HUES64 (cell line): ENCODE data around the gene HPCAL4.

Source experiments
- H3K27ac ChIP-seq: 2 replicates; pipeline ENCODE4 v1.7.0; 2013; ENCODE audit warnings: low read depth, low read length, inconsistent platforms
- H3K27me3 ChIP-seq: 2 replicates; pipeline ENCODE4 v1.6.1; 2013; ENCODE audit warnings: mild to moderate bottlenecking, low read length; ENCODE audit not compliant: insufficient read depth
- H3K36me3 ChIP-seq: 2 replicates; pipeline ENCODE4 v1.6.1; 2013; ENCODE audit warnings: mild to moderate bottlenecking, low read length; ENCODE audit not compliant: insufficient read depth
- H3K4me1 ChIP-seq: 2 replicates; pipeline ENCODE4 v1.6.1; 2013; ENCODE audit warnings: mild to moderate bottlenecking, low read length, moderate library complexity; ENCODE audit not compliant: insufficient read depth
- H3K4me3 ChIP-seq: 2 replicates; pipeline ENCODE4 v1.5.1; 2013; ENCODE audit warnings: mild to moderate bottlenecking, low read length, moderate library complexity
- H3K9ac ChIP-seq: 2 replicates; pipeline ENCODE4 v1.6.1; 2013; ENCODE audit warnings: mild to moderate bottlenecking, low read depth, low read length
- H3K9me3 ChIP-seq: 2 replicates; pipeline ENCODE4 v1.6.1; 2013; ENCODE audit warnings: low read depth, low read length; ENCODE audit not compliant: insufficient read depth
- WGBS: fragments of 150-250, 120-280 bp; methylation state at CpG from one replicate; pipeline ENCODE4 v1.1.7; 2013; ENCODE audit warnings: missing lambda C conversion rate; 5-methylcytosine and 5-hydroxymethylcytosine counted together

HPCAL4 gene

DNA sequence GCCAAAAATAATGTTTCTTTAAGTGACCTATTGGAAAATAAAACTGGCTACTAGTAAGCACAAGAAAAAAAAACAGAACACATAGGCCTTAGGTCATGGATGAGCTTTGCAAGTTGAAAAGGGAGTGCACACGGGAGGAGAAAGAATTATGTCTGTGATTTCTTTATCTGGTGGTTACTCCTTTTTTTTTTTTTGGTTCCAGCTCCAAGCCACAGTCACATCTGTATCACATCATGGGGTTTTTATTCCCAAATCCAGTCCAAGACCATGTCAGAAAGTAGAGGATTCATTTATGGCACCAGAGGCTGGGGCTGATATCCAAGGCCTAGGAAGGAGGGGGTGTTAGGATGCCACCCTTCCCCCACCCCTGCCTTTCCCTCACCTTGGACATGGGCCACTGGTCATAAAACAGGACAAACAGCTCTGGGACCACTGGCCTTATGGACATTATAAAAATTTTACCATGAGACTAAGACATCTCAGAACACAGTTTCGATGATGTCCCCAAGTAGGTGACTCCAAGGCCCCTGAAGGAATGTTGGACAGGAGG lies 41.5 kb downstream of the HPCAL4 start:
- Histone ChIP-seq H3K4me3 (no peak overlapping the region), H3K4me1 (peaks cover 6% of the 10 kb centered on the region), H3K9me3 (no peaks in the 10 kb centered on the region), H3K27ac (no peak overlapping the region), H3K9ac (no peak overlapping the region), H3K36me3 (no peaks in the 10 kb centered on the region), H3K27me3 (peaks cover 75% of the 10 kb centered on the region)
- WGBS = 73% methylated on average over 2 of the region's 2 CpGs

DNA sequence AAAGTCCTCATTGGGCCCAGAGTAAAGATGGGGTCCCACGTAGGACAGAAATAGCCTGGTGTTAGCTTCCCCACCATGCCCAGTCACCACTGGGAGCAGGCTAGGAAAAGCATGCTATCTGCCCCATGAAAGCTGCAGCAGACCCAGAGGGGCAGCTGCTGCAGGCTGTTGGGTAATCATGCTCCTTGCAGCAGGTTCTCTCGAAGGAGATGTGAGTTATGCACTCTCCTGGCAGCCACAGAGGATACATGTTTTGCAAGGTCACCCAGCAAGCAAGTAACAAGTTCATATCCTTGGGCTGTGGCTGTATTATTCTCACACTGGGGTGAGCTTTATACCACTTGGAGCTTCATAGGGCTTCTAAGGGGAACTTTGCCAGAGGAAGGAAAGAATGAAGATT lies 42.7 kb downstream of the HPCAL4 start:
- WGBS = 56% methylated on average over 2 of the region's 2 CpGs
- Histone ChIP-seq H3K9me3 (no peaks in the 10 kb centered on the region), H3K4me1 (peaks cover 6% of the 10 kb centered on the region), H3K27me3 (peaks cover 75% of the 10 kb centered on the region), H3K36me3 (no peaks in the 10 kb centered on the region), H3K27ac (no peak overlapping the region), H3K4me3 (no peak overlapping the region), H3K9ac (no peak overlapping the region)

DNA sequence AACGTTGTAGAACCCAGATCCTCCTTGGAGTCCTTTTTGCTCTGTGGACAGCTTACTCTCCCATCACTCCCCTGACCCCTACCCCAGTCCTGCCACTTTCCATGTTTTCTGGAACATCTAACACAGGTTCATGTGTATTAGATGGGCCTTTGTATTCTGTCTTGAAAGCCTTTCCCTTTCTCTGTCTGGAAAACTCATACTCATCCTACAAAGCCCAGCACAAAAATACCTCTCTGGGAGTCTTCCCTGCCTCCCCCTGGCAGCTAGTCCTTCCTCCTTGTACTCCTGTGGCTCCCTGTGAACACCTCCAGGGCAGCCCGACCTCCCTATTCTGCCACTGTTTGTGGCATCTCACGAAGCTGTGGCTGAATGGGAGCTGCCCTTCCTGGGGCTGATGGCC lies 44.0 kb downstream of the HPCAL4 start:
- no peaks in the 10 kb centered on the region for H3K9me3 ChIP-seq
- H3K27me3 ChIP-seq = peaks cover 80% of the 10 kb centered on the region
- H3K27ac ChIP-seq = no peak overlapping the region
- no peak overlapping the region for H3K4me3 ChIP-seq
- H3K4me1 ChIP-seq = peaks cover 6% of the 10 kb centered on the region
- WGBS = 72% methylated on average over 3 of the region's 3 CpGs
- H3K9ac ChIP-seq = no peak overlapping the region
- H3K36me3 ChIP-seq = no peaks in the 10 kb centered on the region

DNA sequence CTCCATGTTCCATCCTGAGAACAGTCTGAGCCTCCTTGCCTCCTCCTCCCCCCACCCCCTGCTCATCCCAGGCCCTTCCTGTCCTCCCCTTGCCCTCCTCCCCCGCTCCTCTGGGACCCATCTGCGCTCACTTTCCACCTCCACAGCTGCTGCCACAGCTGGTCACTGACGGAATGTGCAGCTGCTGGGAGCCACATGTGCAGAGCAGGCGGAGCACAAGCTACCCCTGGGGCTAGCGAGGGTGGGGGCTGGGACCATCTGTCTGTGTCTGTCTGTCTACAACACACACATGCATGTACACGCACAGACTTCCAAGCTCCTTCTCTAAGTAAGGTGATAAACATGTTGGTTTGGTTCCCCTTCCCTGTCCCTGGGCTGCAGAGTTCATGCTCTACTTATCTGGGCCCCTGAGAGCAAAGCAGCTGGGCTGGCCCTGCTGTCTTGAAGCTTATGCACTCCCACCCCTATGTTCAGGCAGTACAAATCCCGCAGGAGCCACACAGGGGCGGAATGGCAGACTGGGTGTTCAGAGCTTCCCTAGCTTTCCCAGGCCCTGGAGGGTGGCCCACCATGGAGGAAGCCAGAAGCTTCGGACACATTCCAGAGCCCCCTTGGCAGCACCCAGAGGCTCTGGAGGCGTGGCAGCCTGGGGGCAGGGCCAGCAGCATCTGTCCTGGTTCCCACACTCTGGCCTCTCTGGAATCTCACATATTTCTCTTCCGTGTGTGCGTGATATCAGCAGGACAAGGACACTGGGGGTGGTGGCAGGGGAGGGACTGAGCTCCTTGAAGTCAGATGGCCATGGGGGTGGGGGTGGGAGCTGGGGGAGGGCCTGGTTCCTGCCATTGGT lies 44.8 kb downstream of the HPCAL4 start:
- Histone ChIP-seq H3K4me1 (peaks cover 6% of the 10 kb centered on the region), H3K9me3 (no peaks in the 10 kb centered on the region), H3K36me3 (no peaks in the 10 kb centered on the region), H3K9ac (no peak overlapping the region), H3K4me3 (no peak overlapping the region), H3K27ac (peak overlapping the region; percentile 28; the same call in 1 of the 2 replicates), H3K27me3 (peaks cover 85% of the 10 kb centered on the region)
- 48% methylated on average over 11 of the region's 12 CpGs for WGBS

DNA sequence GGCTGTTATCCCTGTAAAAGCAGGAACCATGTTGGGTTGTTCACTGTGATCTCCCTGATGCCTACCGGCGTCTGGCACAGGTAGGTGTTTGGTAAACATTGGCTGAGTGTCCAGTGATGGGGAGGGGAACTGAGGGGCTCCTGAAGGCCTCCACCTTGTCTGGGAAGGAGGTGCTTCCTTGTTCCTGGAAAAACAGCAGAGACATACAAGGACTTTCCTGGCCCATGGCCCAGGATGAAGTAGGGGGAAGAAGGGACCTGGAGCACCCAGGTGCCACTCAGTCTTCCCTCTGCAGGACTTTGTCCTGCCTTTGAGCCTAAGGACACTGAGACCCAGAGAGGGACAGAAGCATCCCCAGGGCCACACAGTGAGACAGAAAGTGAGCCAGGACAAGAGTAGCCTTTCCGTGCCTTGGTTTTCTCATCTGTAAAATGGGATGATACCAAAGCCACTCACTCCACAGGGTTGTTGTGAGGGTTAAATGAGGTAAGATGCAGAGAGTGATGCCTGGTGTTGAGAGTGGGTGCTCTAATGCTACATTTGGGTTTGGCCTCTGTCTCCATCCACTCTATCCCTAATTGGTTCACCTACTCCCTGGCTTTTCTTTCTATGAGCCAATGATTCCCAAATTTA lies 45.7 kb downstream of the HPCAL4 start:
- Histone ChIP-seq H3K9me3 (no peaks in the 10 kb centered on the region), H3K27me3 (peaks cover 85% of the 10 kb centered on the region), H3K27ac (no peak overlapping the region), H3K36me3 (no peaks in the 10 kb centered on the region), H3K4me1 (peaks cover 6% of the 10 kb centered on the region), H3K4me3 (no peak overlapping the region), H3K9ac (no peak overlapping the region)
- 88% methylated on average over 3 of the region's 3 CpGs for WGBS

DNA sequence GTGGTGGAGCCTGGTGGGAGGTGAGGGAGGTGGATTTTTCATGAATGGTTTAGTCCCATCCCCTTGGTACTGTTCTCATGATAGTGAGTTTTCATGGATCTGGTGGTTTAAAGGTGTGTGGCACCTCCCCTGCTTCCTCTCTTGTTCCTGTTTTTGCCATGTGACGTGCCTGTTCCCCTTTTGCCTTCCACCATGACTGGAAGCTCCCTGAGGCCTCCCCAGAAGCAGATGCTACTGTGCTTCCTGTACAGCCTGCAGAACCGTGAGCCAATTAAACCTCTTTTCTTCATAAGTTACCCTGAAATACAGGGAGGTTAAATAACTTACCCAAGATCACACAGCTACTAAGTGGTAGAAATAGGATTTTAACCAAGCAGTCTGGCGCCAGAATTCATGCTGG lies 47.5 kb downstream of the HPCAL4 start:
- Histone ChIP-seq H3K9me3 (no peaks in the 10 kb centered on the region), H3K4me1 (peaks cover 6% of the 10 kb centered on the region), H3K27me3 (peaks cover 91% of the 10 kb centered on the region), H3K27ac (no peak overlapping the region), H3K4me3 (no peak overlapping the region), H3K36me3 (no peaks in the 10 kb centered on the region), H3K9ac (no peak overlapping the region)
- WGBS = 73% methylated on average over 2 of the region's 3 CpGs

DNA sequence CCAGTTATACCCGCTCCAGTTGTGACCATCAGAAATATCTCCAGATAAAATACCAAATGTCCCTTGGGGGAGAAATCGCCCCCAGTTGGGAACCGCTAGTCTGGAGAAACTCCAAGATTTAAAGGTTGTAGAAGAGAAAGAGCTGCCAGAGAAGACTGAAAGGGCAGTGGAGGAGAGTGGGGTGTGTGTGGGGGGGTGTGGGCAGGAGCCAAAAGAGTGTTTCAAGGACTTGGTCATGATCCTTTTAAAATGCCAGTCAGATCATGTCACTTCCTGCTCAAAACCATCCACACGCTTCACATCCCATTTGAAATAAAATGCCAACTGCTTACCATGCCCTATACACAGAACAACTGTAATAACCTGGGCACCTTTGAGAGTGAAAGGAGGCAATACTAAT lies 48.4 kb downstream of the HPCAL4 start:
- WGBS = 89% methylated on average over 4 of the region's 4 CpGs
- Histone ChIP-seq H3K4me1 (peaks cover 6% of the 10 kb centered on the region), H3K27me3 (peaks cover 91% of the 10 kb centered on the region), H3K27ac (no peak overlapping the region), H3K4me3 (no peak overlapping the region), H3K36me3 (no peaks in the 10 kb centered on the region), H3K9ac (no peak overlapping the region), H3K9me3 (no peaks in the 10 kb centered on the region)

DNA sequence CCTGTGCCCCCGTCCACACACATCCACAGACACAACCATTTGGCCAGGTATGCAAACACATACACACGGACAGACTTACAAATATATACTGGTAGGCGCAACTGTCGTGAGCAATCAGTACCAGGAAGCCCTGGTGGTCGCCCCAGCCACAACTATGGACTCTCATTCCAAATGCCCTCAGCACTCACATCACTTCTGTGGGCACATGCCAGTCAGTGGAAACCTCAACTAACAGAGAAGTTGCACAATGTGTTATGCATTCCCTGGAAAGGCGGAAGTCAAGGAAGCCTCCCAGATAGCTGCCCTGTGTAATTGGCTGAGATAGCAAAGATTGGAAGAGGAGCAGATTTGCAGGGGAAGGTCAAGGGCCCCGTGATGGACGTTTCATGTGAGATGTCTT lies 50.4 kb downstream of the HPCAL4 start:
- Histone ChIP-seq H3K27me3 (peaks cover 95% of the 10 kb centered on the region), H3K36me3 (no peaks in the 10 kb centered on the region), H3K9me3 (no peaks in the 10 kb centered on the region), H3K4me3 (no peak overlapping the region), H3K27ac (no peak overlapping the region), H3K9ac (no peak overlapping the region), H3K4me1 (peaks cover 2% of the 10 kb centered on the region; the same call in 1 of the 2 replicates)
- WGBS = 88% methylated on average over 8 of the region's 8 CpGs

DNA sequence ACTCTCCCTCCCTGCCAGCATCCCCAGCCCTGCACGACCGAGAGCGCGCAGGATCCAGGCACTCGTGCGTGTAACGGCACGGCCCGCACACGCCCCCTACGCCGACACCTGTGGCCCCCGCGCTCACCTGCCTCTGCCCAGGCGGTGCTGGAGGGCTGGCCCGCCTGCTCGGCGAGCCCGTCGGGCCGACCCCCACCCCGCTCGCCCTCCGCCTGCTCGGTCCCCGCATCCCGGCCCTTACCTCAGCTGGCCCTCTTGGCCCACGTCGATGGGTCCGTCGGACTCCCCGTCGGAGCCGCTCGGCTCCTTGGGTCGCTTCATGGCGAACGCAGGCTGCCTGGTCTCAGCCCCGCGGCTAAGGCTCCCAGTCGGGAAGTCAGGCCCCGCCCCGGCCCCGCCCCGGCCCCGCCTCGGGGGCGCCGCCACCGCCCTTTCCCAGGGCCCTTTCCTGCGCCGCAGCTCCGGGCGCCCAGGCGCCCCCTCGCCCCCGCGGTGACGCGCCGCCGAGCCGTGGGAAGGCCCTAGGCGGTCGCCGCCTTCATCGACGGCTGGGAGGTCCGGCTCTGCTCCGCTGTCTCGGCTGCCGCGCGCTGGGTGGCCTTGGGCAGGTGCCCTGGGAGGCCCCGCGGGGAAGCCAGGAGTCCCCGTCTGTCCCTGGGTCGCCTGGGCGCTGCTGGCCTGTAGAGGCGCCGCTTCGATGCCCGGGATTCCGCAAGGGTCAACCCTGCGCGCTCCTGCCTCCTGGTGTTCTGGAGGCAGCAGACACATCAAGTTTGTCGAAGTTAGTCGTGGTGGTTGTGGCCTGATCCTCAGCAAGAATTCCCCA lies 51.7 kb downstream of the HPCAL4 start, which contains the start of gene HEYL:
HEYL (minus strand) TSS at position 339 of the 826 bp plus-strand sequence; CDS start at position 321, 18 bp downstream.
- H3K36me3 ChIP-seq = no peaks in the 10 kb centered on the region
- peaks cover 5% of the 10 kb centered on the region; the same call in 1 of the 2 replicates for H3K4me1 ChIP-seq
- H3K27me3 ChIP-seq = peaks cover 95% of the 10 kb centered on the region
- H3K4me3 ChIP-seq = peak within 1 kb of the TSS; percentile 60
- H3K9ac ChIP-seq = no peak within 1 kb of the TSS; the same call in 1 of the 2 replicates
- H3K9me3 ChIP-seq = no peaks in the 10 kb centered on the region
- H3K27ac ChIP-seq = no peak within 1 kb of the TSS
- 3% methylated on average over 88 of the region's 88 CpGs for WGBS

DNA sequence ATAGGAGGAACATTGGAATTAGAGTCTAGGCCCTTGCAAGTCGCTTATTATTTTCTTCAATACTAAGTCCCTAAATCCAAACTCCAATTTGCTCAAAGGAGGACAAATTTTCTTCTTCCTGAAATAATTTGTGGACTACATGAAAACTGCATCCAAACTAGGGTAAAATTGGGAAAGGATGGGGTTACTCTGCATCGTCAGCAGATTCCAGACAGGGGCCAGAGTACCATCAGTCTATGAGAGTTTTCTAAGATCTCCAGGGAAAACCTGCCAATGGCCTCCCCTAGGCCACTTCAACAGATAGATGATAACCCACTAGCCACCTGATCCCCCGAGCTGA lies 52.3 kb downstream of the HPCAL4 start:
- Histone ChIP-seq H3K36me3 (no peaks in the 10 kb centered on the region), H3K4me1 (peaks cover 5% of the 10 kb centered on the region; the same call in 1 of the 2 replicates), H3K9ac (no peak overlapping the region), H3K4me3 (peak overlapping the region; percentile 60), H3K27me3 (peaks cover 95% of the 10 kb centered on the region), H3K27ac (no peak overlapping the region), H3K9me3 (no peaks in the 10 kb centered on the region)
- 71% methylated on average over 3 of the region's 3 CpGs for WGBS
